T47D (cell line): ENCODE measurements around the gene TAB2.

Experiments used
- DNase-seq, 2 experiments: peaks; one replicate each; pipeline versions ENCODE4 v3.0.0 to v3.0.0-alpha.2; 2011 to 2012; ENCODE audit warnings: low read depth in 1 of 2, low spot score in 1 of 2
- JUND ChIP-seq: IDR thresholded peaks from 2 replicates; pipeline ENCODE4 v1.6.1; 2012; ENCODE audit warnings: low read depth
- in situ Hi-C: cut with HindIII; loops from 2 replicates; pipeline ENCODE4 v1.10.0; 2016; ENCODE audit warnings: low sequenced_read_pairs, low pct_unique_long_range_greater_than_20kb

Gene TAB2

GRCh38 chr6:149317644-149318571 lies at the start of gene TAB2:
TSS of gene TAB2 (plus strand) at chr6:149317712. CDS start at chr6:149369998, 52,286 bp downstream.
- no peak for TF ChIP-seq JUND
- in situ Hi-C loops: no loop called here
- DNase-seq: peak; percentile 8 to 39

- TF ChIP-seq JUND: no peak
- no peak for DNase-seq
- in situ Hi-C loops: no loop called here
These were observed 49.4 kb upstream of the TAB2 start for GRCh38 chr6:149268146-149268545.

GRCh38 chr6:149268768-149269167 lies 48.7 kb upstream of the TAB2 start:
- DNase-seq: no peak

GRCh38 chr6:149270616-149271015 lies 46.9 kb upstream of the TAB2 start:
- TF ChIP-seq JUND: no peak
- in situ Hi-C loops: no loop called here
- no peak for DNase-seq

More at GRCh38 chr6:149268768-149269167, 48.7 kb upstream of the TAB2 start:
- no peak for TF ChIP-seq JUND
- in situ Hi-C loops: no loop called here

GRCh38 chr6:149271348-149272340 lies 45.9 kb upstream of the TAB2 start:
- in situ Hi-C loops: no loop called here
- DNase-seq: no peak
- no peak for TF ChIP-seq JUND

GRCh38 chr6:149273318-149273717 lies 44.2 kb upstream of the TAB2 start:
- no peak for TF ChIP-seq JUND
- in situ Hi-C loops: no loop called here

GRCh38 chr6:149275621-149276020 lies 41.9 kb upstream of the TAB2 start:
- no peak for TF ChIP-seq JUND
- in situ Hi-C loops: no loop called here
- DNase-seq: no peak

More at GRCh38 chr6:149273318-149273717, 44.2 kb upstream of the TAB2 start:
- no peak for DNase-seq

- in situ Hi-C loops: no loop called here
- no peak for DNase-seq
- no peak for TF ChIP-seq JUND
These were observed 39.9 kb upstream of the TAB2 start for GRCh38 chr6:149277621-149278020.

- no peak for TF ChIP-seq JUND
- in situ Hi-C loops: no loop called here
- no peak for DNase-seq
These were observed 38.5 kb upstream of the TAB2 start for GRCh38 chr6:149278997-149279396.

- in situ Hi-C loops: no loop called here
These were observed 32.6 kb upstream of the TAB2 start for GRCh38 chr6:149284904-149285303.

GRCh38 chr6:149285626-149286025 lies 31.9 kb upstream of the TAB2 start:
- no peak for DNase-seq
- in situ Hi-C loops: no loop called here
- TF ChIP-seq JUND: no peak

More at GRCh38 chr6:149284904-149285303, 32.6 kb upstream of the TAB2 start:
- no peak for TF ChIP-seq JUND
- no peak for DNase-seq

- no peak for TF ChIP-seq JUND
- in situ Hi-C loops: no loop called here
- DNase-seq: no peak
These were observed 30.6 kb upstream of the TAB2 start for GRCh38 chr6:149286905-149287304.

GRCh38 chr6:149289192-149289781 lies 28.2 kb upstream of the TAB2 start:
- no peak for TF ChIP-seq JUND
- in situ Hi-C loops: no loop called here
- no peak for DNase-seq
